ENCODE results near the gene PLP2.

The PLP2 gene

DNA sequence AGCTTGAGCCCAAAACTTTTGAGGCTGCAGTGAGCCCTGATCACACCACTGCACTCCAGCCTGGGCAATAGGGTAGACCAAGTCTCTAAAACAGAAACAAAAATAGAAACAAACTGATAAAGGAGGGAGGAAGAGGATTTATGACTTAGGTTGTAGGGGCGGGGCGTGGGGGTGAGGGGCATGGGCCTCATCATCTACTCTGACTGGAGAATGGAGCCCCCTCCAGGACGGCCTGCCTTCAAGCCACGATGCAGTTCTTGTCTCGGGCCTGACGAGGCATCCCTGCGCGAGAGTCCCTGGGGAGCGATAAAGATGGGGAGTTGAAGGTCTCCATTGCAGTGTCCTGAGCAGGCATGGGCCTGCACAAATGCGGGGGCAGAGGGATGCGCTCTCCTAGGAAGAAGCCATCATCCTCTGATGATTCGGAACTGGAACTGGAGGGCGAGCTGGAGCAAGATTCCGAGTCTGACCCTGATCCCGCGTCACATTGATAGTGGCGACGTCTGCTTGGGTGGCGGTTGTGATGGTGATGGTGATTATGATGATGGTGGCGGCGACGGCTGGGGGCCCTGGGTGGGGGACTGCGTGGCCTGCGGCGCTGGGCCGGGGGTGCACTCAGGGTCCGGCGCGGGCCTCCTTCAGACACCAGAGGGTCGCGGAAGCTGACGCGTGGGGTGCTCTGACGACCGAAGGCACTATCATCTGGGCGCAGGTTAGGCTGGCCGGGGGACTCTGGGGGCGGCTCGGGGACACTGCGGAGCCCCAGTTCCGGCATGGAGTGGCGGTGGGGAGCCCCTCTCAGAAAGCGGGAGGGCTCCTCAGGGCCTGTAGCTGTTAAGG is 4.0 kb downstream of the PLP2 start:
- DNase-seq (ENCODE audit: extremely low read depth, low read depth) = no peak
- TF ChIP-seq, protein P1, sequence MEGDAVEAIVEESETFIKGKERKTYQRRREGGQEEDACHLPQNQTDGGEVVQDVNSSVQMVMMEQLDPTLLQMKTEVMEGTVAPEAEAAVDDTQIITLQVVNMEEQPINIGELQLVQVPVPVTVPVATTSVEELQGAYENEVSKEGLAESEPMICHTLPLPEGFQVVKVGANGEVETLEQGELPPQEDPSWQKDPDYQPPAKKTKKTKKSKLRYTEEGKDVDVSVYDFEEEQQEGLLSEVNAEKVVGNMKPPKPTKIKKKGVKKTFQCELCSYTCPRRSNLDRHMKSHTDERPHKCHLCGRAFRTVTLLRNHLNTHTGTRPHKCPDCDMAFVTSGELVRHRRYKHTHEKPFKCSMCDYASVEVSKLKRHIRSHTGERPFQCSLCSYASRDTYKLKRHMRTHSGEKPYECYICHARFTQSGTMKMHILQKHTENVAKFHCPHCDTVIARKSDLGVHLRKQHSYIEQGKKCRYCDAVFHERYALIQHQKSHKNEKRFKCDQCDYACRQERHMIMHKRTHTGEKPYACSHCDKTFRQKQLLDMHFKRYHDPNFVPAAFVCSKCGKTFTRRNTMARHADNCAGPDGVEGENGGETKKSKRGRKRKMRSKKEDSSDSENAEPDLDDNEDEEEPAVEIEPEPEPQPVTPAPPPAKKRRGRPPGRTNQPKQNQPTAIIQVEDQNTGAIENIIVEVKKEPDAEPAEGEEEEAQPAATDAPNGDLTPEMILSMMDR (IDR thresholded peaks at IDR 0.05; ENCODE audit: low read depth, low read length) = no peak

DNA sequence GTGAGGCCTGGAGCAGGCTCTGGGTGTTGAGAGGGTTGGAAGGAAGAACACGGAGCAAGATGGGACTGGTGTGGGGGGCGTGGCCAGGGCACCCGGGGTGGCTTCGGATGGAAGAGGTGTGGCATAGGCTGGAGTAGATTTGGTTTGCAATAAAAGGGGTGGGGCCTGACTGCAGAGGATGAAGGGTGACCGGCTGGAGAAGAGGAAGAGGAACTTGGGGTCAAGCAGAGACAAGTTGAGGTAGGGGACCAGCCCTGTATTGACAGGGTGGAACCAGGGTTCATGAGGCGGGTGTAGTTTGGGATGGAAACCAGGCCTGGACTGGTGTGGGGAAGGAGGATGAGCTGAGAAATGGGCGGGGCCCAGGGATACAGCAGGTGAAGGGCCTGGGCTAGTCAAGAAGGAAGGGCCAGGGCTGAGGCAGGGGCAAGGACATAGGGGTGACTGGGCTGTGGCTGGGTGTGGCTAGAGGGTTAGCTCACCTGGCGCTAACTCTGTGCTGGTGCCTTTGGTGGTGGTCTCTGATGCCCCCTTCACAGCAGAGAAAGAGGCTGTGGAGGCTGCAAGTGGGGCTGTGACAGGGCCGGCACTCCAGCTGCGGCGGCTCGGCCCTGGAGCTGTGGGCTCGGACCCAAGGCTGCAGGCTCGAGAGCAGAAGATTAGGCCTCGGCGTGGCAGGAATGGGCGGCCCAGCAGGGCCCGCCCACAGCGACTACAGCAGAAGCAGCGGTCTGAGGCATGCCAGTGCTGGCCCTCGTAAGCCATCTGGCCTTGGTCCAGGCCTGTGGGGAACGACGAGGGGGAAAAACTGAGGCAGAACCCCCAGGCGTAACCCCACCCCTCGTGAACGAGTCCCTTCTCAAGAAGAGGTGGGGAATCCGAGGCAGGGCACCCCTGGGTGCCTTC is 5.0 kb downstream of the PLP2 start:
- TF ChIP-seq, protein P1 (IDR thresholded peaks at IDR 0.05; ENCODE audit: low read depth, low read length) = no peak
- DNase-seq (ENCODE audit: extremely low read depth, low read depth) = no peak

DNA sequence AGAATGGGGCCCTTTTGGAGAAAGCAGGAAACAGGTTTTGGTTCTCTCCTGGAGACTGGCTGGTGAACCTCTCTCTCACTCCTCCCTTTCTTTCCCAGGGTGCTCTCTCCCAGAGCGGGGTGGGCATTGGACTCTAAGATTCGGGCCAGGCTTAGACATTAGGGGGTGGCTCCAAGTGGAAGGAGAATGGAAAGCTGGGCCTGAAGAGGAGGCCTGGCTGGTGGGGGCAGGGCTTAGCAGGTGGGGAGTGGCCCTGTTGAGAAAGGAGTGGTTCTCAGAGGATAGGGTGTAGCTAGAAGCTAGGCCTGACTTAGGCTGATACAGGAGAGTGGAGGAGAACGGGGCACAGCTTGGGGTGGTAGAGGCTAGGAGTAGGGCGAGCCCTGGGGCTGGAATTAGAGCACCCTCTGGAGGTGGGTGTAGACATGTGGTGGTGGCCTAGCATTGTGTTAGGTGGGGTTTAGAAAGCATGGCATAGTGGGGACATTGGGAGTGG is 5.7 kb downstream of the PLP2 start:
- DNase-seq (ENCODE audit: extremely low read depth, low read depth) = no peak
- TF ChIP-seq, protein P1 (IDR thresholded peaks at IDR 0.05; ENCODE audit: low read depth, low read length) = no peak

DNA sequence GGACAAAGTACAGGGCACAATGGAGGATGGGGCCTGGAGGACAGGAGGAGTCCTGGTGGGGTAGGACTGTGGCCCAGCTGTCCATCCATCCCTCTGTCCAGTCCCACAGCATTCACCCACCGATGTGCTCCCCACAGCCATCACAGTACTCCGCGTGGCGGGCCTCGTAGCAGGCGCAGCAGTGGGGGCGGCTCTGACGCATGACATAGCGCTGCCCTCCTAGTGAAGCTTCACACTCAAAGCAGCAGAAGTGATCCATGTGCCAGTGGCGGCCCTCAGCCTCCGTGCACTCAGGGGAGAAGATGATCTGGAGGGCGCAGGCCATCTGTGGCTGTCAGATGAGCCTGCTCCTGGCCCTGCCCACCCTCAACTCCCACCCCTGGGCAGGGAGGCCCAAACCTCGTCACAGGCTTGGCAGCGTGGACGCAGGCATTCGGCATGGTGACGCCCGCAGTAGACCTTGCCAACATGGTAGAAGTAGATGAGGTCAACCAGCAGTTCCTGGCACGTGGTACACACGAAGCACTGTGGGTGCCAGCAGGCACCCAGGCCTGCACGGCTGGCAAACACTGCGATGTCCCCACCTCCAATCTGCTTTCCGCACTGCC is 6.3 kb downstream of the PLP2 start:
- TF ChIP-seq, protein P1 (IDR thresholded peaks at IDR 0.05; ENCODE audit: low read depth, low read length) = no peak
- DNase-seq (ENCODE audit: extremely low read depth, low read depth) = no peak

DNA sequence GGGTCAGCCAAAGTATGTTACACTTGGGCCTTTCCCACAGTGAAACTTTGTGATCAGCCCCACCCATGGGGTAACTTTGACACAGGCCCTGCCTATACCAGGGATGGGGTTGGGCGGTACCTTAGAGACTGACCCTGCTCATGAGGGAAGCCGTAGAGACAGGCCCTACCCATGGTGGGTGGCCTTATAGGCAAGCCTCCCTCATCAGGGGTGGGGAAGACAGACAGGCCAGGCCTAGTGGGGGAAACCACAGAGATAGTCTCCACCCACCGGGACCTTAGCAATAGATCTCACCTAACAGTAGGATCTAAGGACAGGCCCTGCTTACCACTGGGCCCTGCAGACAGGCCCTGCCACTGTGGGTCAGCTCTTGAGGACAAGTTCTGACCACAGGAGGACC is 6.8 kb downstream of the PLP2 start:
- TF ChIP-seq, protein P1 (IDR thresholded peaks at IDR 0.05; ENCODE audit: low read depth, low read length) = no peak

DNA sequence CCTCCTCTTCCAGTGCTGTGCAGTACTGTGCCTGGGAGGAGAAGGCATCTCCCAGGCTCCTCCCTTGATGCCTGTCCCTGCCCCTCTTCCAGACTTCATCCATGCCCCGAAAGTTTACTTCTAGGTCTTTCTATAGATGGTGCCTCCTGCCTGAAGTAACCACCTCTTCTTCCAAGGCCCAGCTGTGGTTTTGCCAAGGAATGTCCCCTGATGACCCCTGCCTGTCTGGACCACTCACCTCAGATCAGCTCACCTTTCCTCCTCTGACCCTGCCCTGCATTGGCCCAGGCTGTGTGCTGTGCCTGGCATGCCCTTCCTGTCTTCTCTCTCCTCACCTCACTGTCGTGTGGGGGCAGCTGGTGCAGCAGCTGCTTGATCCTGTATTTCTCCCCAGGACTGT is 7.7 kb downstream of the PLP2 start:
- TF ChIP-seq, protein P1 (IDR thresholded peaks at IDR 0.05; ENCODE audit: low read depth, low read length) = no peak
- no peak for DNase-seq (ENCODE audit: extremely low read depth, low read depth)

More for the DNA sequence above, 6.8 kb downstream of the PLP2 start:
- DNase-seq (ENCODE audit: extremely low read depth, low read depth) = no peak
